GM21515 (cell line): ENCODE results near the gene OR8D4.
A peak's percentile ranks its signal among the peaks of the same experiment; 100 is the strongest.
"Not testable (repeated sequence)": the region's sequence is repeated elsewhere in the genome, so short reads cannot be mapped to it uniquely, and the experiment has no call there.

Experiments used
- ATAC-seq: cut with Tn5 transposase; IDR thresholded peaks from one replicate; pipeline ENCODE4 v1.9.1; 2021; ENCODE audit not compliant: unreplicated experiment

OR8D4 gene

GRCh38 chr11:123901867-123902266, at the start of gene OR8D4:
TSS of gene OR8D4 (plus strand) at chr11:123902167. CDS start at chr11:123906432, 4,265 bp downstream.
- ATAC-seq = no peak

GRCh38 chr11:123852321-123852720, 49.6 kb upstream of the OR8D4 start:
- ATAC-seq = no peak

GRCh38 chr11:123853038-123853437, 48.9 kb upstream of the OR8D4 start:
- ATAC-seq = no peak

- ATAC-seq = no peak
Measured at GRCh38 chr11:123856444-123856843, 45.5 kb upstream of the OR8D4 start.

- no peak for ATAC-seq
Measured at GRCh38 chr11:123859731-123860130, 42.2 kb upstream of the OR8D4 start.

- not testable (repeated sequence) for ATAC-seq
Measured at GRCh38 chr11:123865293-123865692, 36.7 kb upstream of the OR8D4 start.

GRCh38 chr11:123867795-123868194, 34.2 kb upstream of the OR8D4 start:
- not testable (repeated sequence) for ATAC-seq

GRCh38 chr11:123880912-123881311, 21.1 kb upstream of the OR8D4 start:
- no peak for ATAC-seq

GRCh38 chr11:123885570-123885969, 16.4 kb upstream of the OR8D4 start, which contains the start of gene TMEM225:
TSS of gene TMEM225 (minus strand) at chr11:123885670. CDS start at chr11:123885425, 245 bp downstream.
- no peak for ATAC-seq

- ATAC-seq = no peak
Measured at GRCh38 chr11:123892031-123892430, 9.9 kb upstream of the OR8D4 start.

GRCh38 chr11:123899792-123900191, 2.2 kb upstream of the OR8D4 start:
- no peak for ATAC-seq

- peak; percentile 95 for ATAC-seq
Measured at GRCh38 chr11:123903932-123904331, 2.0 kb downstream of the OR8D4 start.

- no peak for ATAC-seq
Measured at GRCh38 chr11:123904932-123905331, 3.0 kb downstream of the OR8D4 start.

GRCh38 chr11:123905826-123906225, 3.9 kb downstream of the OR8D4 start:
- ATAC-seq = no peak

- no peak for ATAC-seq
Measured at GRCh38 chr11:123920943-123921342, 19.0 kb downstream of the OR8D4 start.

- no peak for ATAC-seq
Measured at GRCh38 chr11:123924027-123924426, 22.1 kb downstream of the OR8D4 start.

- no peak for ATAC-seq
Measured at GRCh38 chr11:123939317-123939716, 37.4 kb downstream of the OR8D4 start, which contains the start of gene OR4D5. TSS of gene OR4D5 (plus strand) at chr11:123939617. CDS start at chr11:123939617, 0 bp downstream.

- no peak for ATAC-seq
Measured at GRCh38 chr11:123942413-123942812, 40.4 kb downstream of the OR8D4 start.

- ATAC-seq = no peak
Measured at GRCh38 chr11:123943738-123944137, 41.8 kb downstream of the OR8D4 start, which contains the start of gene OR6T1. TSS of gene OR6T1 (minus strand) at chr11:123943838. CDS start at chr11:123943838, 0 bp downstream.

- ATAC-seq = no peak
Measured at GRCh38 chr11:123945132-123945531, 43.2 kb downstream of the OR8D4 start.

GRCh38 chr11:123956752-123957151, 54.8 kb downstream of the OR8D4 start:
- ATAC-seq = no peak
